Natural killer cell (primary cell): ENCODE data around the gene KIF1A. TPM values are rescaled to one million over a fixed set of nuclear protein-coding genes. Genes with fewer than 3 reads are reported as not detected.

ENCODE experiments used
- ATAC-seq, 3 donors: fragments of 150-1000 bp in 2 of 3; fragments of 200-7000 bp in 1 of 3; cut with Tn5 transposase; 1 replicate in 1 of 3; 2 replicates in 2 of 3; pipeline ENCODE4 v1.10.0; 2021; ENCODE audit warnings: mild to moderate bottlenecking in 2 of 3, moderate library complexity in 2 of 3
- DNase-seq, 2 donors: peaks; one replicate each; pipeline versions ENCODE4 v3.0.0 to v3.0.0-alpha.2; 2013 to 2021; ENCODE audit warnings: mixed read lengths in 1 of 2
- H3K27ac ChIP-seq: one replicate; pipeline ENCODE4 v1.5.1; 2013; ENCODE audit warnings: mild to moderate bottlenecking, low read length
- H3K27me3 ChIP-seq: one replicate; pipeline ENCODE4 v1.6.1; 2013; ENCODE audit warnings: low read length; ENCODE audit not compliant: control insufficient read depth, insufficient read depth
- H3K36me3 ChIP-seq: one replicate; pipeline ENCODE4 v1.6.1; 2013; ENCODE audit warnings: low read length; ENCODE audit not compliant: control insufficient read depth, insufficient read depth
- H3K4me1 ChIP-seq: one replicate; pipeline ENCODE4 v1.6.1; 2013; ENCODE audit warnings: low read length; ENCODE audit not compliant: control insufficient read depth, insufficient read depth
- H3K4me3 ChIP-seq: one replicate; pipeline ENCODE4 v1.5.1; 2013; ENCODE audit warnings: low read length
- H3K9me3 ChIP-seq: one replicate; pipeline ENCODE4 v1.6.1; 2013; ENCODE audit warnings: low read length; ENCODE audit not compliant: control insufficient read depth, insufficient read depth
- H3K27ac Mint-ChIP-seq, 2 donors: one replicate each; pipeline ENCODE4 v1.8.0; 2022; ENCODE audit warnings: mild to moderate bottlenecking in 2 of 2, mixed read lengths in 2 of 2, moderate library complexity in 1 of 2
- H3K27me3 Mint-ChIP-seq, 2 donors: one replicate each; pipeline ENCODE4 v1.8.0; 2022; ENCODE audit warnings: low read depth in 2 of 2, mixed read lengths in 2 of 2
- H3K36me3 Mint-ChIP-seq: one replicate; pipeline ENCODE4 v1.8.0; 2022; ENCODE audit warnings: mixed read lengths
- H3K4me1 Mint-ChIP-seq, 2 donors: one replicate each; pipeline ENCODE4 v1.8.0; 2022; ENCODE audit warnings: mixed read lengths in 2 of 2
- H3K4me3 Mint-ChIP-seq: one replicate; pipeline ENCODE4 v1.8.0; 2022; ENCODE audit warnings: mild to moderate bottlenecking, moderate library complexity, mixed read lengths
- H3K9me3 Mint-ChIP-seq, 2 donors: one replicate each; pipeline ENCODE4 v1.8.0; 2022; ENCODE audit warnings: mixed read lengths in 2 of 2
- WGBS: methylation state at CpG from one replicate; pipeline ENCODE4 v1.1.7; 2013; ENCODE audit warnings: missing lambda C conversion rate; ENCODE audit not compliant: insufficient coverage; 5-methylcytosine and 5-hydroxymethylcytosine counted together
- intact Hi-C: fragments of 100-400 bp; cut with micrococcal nuclease; formaldehyde crosslinking; loops from one replicate; pipeline ENCODE4 v1.14.2; 2022
- total RNA-seq, 4 donors: library from RNA; stranded (reverse); fragments of 120-200 nt in 1 of 4; gene quantifications; one replicate each; pipeline versions ENCODE4 v1.2.3 to v1.2.4, GENCODE V29; 2013 to 2022
- TF ChIP-seq, protein P1 (sequence below): fragments of 200-600 bp; IDR thresholded peaks from one replicate; pipeline ENCODE4 v1.8.0; 2022; ENCODE audit warnings: antibody characterized with exemption

KIF1A gene
- total RNA-seq, 3 donors from 2014 or later (not counting 1 experiment from before 2014, with no cell fraction given): 0.09 TPM; not detected in 2

DNA sequence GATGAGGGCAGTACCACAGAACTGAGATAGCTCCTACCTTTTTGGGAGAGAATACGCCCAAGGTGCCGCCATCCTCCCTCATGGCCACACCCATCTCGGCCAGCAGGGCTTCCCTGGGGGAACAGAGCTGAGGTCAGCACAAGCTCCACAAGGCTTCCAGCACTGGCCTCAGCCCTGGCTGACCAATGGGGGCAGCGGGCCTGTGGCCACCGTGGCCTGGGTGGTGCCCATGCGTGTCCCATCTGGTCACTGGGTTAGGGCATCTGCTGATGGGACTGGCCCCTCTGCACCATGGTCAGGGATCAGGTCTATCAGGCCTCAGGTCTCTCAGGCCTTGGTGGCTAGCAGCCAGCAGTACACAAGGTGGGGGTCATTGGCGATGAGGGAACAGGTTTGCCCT is 50.9 kb downstream of the KIF1A start:
- 93% methylated on average over 7 of the region's 7 CpGs for WGBS
- H3K27me3 Mint-ChIP-seq: no peaks in the 10 kb centered on the region
- no peaks in the 10 kb centered on the region for H3K9me3 Mint-ChIP-seq

DNA sequence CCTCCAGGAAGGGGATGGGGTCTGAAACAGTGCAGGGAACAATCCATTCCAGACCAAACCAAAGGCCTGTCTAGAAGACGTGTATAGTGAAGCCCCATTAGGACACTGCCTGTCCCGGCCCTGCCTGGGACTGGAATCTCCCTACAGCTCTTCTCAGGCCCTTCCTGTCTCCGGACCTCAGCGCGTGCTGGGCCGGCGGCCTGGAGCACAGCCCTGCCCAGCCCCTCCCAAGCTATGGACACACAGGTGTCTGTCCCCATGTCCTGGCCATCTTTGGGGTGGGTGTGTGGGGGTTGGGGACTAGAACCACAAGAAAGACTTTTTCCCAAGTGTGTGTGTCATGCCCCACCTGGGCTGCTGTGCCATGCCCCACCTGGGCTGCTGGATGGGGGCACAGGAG is 51.8 kb downstream of the KIF1A start:
- Histone ChIP-seq H3K4me1 (no peaks in the 10 kb centered on the region), H3K4me3 (no peak overlapping the region), H3K27ac (no peak overlapping the region), H3K27me3 (no peaks in the 10 kb centered on the region), H3K36me3 (no peaks in the 10 kb centered on the region), H3K9me3 (no peaks in the 10 kb centered on the region)
- 92% methylated on average over 7 of the region's 7 CpGs for WGBS
- Mint-ChIP-seq H3K9me3 (no peaks in the 10 kb centered on the region), H3K4me3 (no peak overlapping the region), H3K27me3 (no peaks in the 10 kb centered on the region), H3K4me1 (no peaks in the 10 kb centered on the region), H3K27ac (no peak overlapping the region), H3K36me3 (no peaks in the 10 kb centered on the region)
- intact Hi-C loops: no loop called here
- DNase-seq (no peak), ATAC-seq (no peak)
- TF ChIP-seq, protein P1, sequence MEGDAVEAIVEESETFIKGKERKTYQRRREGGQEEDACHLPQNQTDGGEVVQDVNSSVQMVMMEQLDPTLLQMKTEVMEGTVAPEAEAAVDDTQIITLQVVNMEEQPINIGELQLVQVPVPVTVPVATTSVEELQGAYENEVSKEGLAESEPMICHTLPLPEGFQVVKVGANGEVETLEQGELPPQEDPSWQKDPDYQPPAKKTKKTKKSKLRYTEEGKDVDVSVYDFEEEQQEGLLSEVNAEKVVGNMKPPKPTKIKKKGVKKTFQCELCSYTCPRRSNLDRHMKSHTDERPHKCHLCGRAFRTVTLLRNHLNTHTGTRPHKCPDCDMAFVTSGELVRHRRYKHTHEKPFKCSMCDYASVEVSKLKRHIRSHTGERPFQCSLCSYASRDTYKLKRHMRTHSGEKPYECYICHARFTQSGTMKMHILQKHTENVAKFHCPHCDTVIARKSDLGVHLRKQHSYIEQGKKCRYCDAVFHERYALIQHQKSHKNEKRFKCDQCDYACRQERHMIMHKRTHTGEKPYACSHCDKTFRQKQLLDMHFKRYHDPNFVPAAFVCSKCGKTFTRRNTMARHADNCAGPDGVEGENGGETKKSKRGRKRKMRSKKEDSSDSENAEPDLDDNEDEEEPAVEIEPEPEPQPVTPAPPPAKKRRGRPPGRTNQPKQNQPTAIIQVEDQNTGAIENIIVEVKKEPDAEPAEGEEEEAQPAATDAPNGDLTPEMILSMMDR: no peak

More for the DNA sequence above, 50.9 kb downstream of the KIF1A start:
- Histone ChIP-seq H3K4me3 (no peak overlapping the region), H3K36me3 (no peaks in the 10 kb centered on the region), H3K27me3 (no peaks in the 10 kb centered on the region), H3K27ac (no peak overlapping the region), H3K4me1 (no peaks in the 10 kb centered on the region), H3K9me3 (no peaks in the 10 kb centered on the region)
- TF ChIP-seq, protein P1: no peak
- ATAC-seq (no peak), DNase-seq (no peak)
- no peak overlapping the region for H3K27ac Mint-ChIP-seq
- H3K4me1 Mint-ChIP-seq: no peaks in the 10 kb centered on the region
- no peak overlapping the region for H3K4me3 Mint-ChIP-seq
- no peaks in the 10 kb centered on the region for H3K36me3 Mint-ChIP-seq
- intact Hi-C loops: no loop called here

DNA sequence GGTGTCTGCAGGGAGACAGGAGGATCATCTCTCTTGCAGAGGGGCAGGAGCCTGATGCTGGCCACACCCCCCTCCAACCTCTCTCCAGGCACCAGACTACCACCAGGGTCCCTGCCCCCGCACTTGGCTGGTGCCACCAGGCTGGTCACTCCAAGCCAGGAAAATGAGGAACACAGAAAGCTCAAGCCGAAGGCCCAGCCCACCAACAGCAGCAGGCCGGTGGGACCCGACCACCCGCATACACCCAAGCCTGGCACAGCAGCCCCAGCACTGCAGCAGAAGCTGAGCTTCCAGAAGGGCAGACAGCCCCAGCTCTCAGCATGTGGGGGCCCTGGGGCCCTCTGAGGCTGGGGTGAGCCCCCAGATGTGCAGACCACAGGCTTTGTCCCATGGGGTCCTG is 52.7 kb downstream of the KIF1A start:
- Histone ChIP-seq H3K9me3 (no peaks in the 10 kb centered on the region), H3K27me3 (no peaks in the 10 kb centered on the region), H3K4me3 (no peak overlapping the region), H3K27ac (no peak overlapping the region), H3K36me3 (no peaks in the 10 kb centered on the region), H3K4me1 (no peaks in the 10 kb centered on the region)
- Mint-ChIP-seq H3K4me1 (no peaks in the 10 kb centered on the region), H3K36me3 (no peaks in the 10 kb centered on the region), H3K27me3 (no peaks in the 10 kb centered on the region), H3K4me3 (no peak overlapping the region), H3K9me3 (no peaks in the 10 kb centered on the region), H3K27ac (no peak overlapping the region)
- TF ChIP-seq, protein P1: no peak
- ATAC-seq: no peak
- intact Hi-C loops: no loop called here
- 91% methylated on average over 5 of the region's 5 CpGs for WGBS
- DNase-seq: no peak

DNA sequence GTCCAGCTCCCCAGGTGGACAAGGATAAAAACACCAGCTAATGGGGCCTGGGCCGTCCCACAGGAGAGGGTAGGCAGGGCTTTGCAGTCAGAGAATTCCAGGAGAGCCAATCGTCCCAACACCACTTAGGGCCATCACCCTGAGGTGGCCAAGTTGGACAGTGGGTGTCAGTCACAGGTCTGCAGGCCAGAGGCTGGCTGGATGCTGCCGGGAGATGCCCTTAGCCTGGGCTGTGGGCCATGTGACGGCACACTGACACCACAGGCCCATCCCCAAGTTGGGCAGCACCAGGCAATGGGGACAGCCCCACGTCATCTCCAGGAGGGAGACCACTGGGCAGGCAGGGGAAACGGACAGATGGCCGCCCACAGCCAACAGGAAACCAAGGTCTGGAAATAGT is 53.9 kb downstream of the KIF1A start:
- Mint-ChIP-seq H3K9me3 (no peaks in the 10 kb centered on the region), H3K4me1 (no peaks in the 10 kb centered on the region), H3K36me3 (no peaks in the 10 kb centered on the region), H3K27ac (no peak overlapping the region), H3K4me3 (no peak overlapping the region), H3K27me3 (no peaks in the 10 kb centered on the region)
- WGBS: 86% methylated on average over 7 of the region's 7 CpGs
- H3K36me3 ChIP-seq: no peaks in the 10 kb centered on the region
- ATAC-seq (no peak), DNase-seq (no peak)
- H3K4me3 ChIP-seq: no peak overlapping the region
- TF ChIP-seq, protein P1: no peak
- no peaks in the 10 kb centered on the region for H3K27me3 ChIP-seq
- H3K9me3 ChIP-seq: no peaks in the 10 kb centered on the region
- no peaks in the 10 kb centered on the region for H3K4me1 ChIP-seq
- no peak overlapping the region for H3K27ac ChIP-seq
- intact Hi-C loops: no loop called here
